Activated T-cell treated with anti-CD3 and anti-CD28 coated beads for 4 hours (primary cell): ENCODE data around the gene ACTA2.

Source experiments
- DNase-seq: peaks from one replicate; pipeline ENCODE4 v3.0.0-alpha.2; 2020

Gene ACTA2

GRCh38 chr10:88980800-88981199, 28.2 kb upstream of the ACTA2 start:
- no peak for DNase-seq

GRCh38 chr10:88980247-88980646, 27.7 kb upstream of the ACTA2 start:
- DNase-seq, result no peak

GRCh38 chr10:88979603-88980002, 27.0 kb upstream of the ACTA2 start:
- no peak for DNase-seq

DNA sequence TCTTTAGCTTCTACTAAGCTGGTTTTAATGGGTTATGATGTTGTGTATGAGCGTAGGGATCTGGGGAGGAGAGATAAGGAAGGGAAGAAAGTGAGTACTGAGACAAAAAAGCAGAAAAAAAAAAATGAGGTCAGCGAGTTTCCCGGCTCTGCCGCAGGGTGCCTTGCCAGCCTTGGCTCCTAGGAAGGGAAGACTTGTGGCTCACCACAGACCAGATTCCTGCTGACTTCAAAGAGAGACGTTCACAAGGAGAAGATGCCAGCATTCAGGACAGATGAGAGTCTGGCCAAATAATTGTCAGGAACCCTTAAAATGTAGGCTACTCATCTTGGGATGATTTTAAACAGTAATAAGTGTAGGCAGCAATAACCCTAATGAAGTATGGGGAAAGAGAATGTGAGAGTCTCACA, 26.6 kb upstream of the ACTA2 start:
- DNase-seq, result no peak

- no peak for DNase-seq
Measured at GRCh38 chr10:88978463-88978862, 25.9 kb upstream of the ACTA2 start.

GRCh38 chr10:88975377-88975720, 22.8 kb upstream of the ACTA2 start:
- DNase-seq, result no peak

- DNase-seq, result no peak
Measured at GRCh38 chr10:88974446-88975376, 22.1 kb upstream of the ACTA2 start.

GRCh38 chr10:88974012-88974411, 21.4 kb upstream of the ACTA2 start:
- no peak for DNase-seq

- DNase-seq, result no peak
Measured at GRCh38 chr10:88971221-88972061, 18.9 kb upstream of the ACTA2 start.

DNA sequence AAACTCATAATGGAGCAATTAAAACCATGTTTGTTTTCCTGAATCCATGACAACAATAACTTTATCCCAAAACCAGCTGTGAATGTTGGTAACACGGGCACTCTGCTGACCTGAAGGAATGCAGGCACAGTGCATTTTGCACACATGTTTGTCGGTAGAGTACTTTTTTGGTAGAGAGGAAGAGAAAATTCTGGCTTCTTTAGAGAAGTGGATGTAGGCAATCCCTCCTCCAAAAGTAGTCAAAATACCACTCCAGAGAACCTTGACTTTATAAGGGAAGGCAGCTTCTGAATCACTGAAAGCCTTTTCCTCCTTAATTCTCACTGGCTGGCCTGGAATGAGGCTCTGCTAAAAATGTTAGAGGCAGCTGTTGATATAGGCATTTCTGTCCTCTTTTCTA, 15.8 kb upstream of the ACTA2 start:
- no peak for DNase-seq

DNA sequence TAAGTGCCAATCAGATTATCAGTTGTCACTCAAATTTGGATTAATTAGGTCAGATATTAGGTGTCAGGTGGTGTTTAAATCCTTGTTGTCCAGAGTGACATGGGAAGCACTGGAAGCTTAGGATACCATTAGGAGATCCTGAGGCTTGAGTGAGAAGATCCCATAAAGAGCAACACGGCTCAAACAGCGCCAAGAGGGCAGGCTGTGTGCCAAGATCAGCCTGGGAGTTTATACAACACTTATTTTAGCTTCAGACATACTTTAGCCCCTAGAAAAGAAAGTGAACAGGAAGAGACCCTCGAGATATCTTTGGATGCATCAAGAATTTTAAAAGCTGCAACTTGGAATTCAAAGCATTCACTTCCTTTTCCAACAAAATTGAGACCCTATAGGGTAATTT, 14.2 kb upstream of the ACTA2 start:
- no peak for DNase-seq

GRCh38 chr10:88964869-88965415, 12.4 kb upstream of the ACTA2 start:
- no peak for DNase-seq

DNA sequence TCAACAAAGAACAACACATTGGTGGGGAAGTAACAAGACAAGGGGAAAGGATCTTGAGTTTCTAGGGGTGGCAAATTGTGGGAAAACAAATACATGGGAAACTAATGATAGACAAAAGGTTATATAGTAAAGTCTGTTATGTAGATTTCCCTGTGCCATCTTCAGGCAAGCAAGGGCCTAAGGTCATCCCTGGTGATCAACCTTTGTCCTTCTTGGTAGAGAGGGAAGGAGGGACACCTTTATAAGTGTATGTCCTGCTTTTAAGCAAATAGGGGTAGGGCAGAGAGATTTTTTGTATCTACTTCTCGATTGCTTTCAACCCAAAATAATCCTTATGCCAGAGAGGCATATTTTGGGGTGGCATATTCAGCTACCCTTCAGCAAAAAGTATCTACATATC, 11.8 kb upstream of the ACTA2 start:
- DNase-seq, result no peak

GRCh38 chr10:88963318-88963717, 10.7 kb upstream of the ACTA2 start:
- DNase-seq, result no peak

DNA sequence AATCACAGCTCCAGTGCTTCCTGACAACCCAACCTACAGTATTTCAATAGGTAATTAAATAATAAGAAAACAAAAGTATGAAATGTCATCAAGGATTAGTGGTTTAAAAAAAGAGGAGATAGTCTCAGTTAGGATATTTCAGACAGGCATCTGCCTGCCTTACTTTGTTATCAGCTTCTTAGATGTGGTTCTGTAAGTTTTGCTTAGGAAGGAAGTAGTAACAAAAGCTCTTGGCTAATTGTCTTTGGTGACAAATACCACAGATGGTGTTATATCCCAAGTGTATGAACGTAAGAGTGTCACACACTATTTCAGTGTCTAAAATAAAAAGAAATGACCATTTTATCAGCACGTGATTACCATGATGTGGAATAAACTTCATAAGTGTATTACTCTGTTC, 9.8 kb upstream of the ACTA2 start:
- DNase-seq, result no peak

DNA sequence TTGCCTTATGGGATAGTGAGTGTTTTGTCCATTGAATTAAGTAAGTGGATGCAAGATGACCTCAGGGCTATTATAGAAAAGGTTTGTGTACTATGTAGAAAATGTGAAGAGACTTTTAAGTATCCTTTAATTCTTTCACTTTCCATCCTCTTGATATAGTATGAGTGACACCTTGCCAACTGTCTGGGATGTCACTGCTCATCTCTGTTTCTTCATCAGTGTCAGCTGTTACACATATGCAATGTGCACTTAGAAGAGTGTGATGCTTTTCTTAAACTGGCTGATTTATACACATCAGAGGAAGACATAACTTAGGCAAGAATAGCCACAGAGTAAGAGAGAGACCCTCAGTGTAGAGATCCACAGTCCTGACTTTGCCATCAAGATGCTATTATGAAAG, 8.7 kb upstream of the ACTA2 start:
- DNase-seq, result no peak

DNA sequence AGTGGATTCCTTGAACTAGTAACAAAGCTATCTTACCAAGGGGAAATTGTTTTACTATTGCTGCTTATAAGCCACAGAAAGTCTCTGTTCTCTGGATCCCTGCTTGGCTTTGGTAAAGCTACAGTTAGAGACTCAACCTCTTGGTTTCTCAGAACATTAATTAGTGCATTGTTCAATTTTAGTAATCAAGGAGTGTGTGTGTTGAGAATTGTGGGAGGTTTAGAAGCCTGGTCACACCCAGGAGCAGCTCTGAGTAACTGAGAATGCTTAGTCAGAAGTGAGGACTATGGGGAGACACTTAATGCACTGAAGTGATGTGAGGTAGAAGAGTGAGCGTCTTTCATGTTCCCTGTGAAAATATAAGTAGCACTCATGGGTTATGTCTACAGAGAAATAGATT, 8.2 kb upstream of the ACTA2 start:
- no peak for DNase-seq

GRCh38 chr10:88958721-88959120, 6.1 kb upstream of the ACTA2 start:
- no peak for DNase-seq

DNA sequence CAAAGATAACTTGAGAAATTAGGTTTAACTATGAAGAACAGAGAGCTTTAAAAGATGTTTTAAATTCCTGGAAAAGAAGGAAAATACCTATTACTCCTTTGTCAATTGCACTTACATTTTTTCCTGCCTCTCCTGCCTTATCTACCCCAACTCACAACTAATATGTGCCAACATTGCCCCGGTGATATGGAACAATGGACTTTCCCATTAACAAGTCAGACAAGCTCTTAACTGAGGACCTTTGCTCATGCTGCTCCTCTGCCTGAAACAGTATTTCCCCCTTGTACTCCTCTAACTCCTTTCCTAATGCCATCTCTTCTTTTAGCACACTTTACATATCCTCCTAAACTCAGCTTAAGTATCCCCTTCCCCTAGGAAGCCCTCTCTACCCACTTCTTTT, 4.8 kb upstream of the ACTA2 start:
- no peak for DNase-seq

DNA sequence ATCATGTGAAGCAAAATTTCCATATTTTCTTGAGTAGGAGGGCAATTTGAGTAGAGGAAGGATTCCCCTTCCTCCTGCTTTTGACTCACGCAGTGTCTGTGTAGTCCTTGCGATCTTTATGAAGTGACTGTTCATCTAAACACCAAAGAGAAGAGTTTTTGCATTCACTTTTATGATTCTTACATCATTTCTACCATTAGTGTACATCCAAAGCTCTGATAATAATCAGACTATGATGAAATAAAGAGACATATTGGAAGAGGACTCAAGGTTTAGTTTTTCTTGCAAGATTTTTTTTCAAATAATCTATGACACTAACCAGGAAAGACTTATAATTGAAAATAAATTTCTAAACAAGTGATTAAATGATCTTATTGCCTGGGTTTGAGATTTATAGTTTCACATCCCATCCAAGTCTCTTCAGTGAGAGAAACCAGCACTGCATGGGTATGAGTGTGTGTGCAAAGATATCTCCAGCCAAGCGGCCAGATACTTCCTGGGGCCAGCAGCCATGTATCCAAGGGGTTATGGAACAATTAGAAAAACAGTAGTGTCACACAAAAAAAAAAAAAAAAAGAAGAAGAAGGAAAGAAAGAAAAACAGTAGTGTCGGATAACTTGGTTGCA, 2.0 kb upstream of the ACTA2 start:
- no peak for DNase-seq

- no peak for DNase-seq
Measured at GRCh38 chr10:88953662-88954061, 1.1 kb upstream of the ACTA2 start.

- no peak for DNase-seq
Measured at GRCh38 chr10:88949912-88950837, 2.4 kb downstream of the ACTA2 start.
